H9 (cell line): ENCODE data around the gene SHISA9. TPM values are rescaled to one million over a fixed set of nuclear protein-coding genes. Genes with fewer than 3 reads are reported as not detected.

Experiments used
- DNase-seq: peaks from one replicate; pipeline ENCODE4 v3.0.0-alpha.2; 2017
- H2AFZ ChIP-seq: one replicate; pipeline ENCODE4 v1.6.1; 2013; ENCODE audit warnings: mild to moderate bottlenecking, low read length, control low read depth, moderate library complexity
- H2AK5ac ChIP-seq: 2 replicates; pipeline ENCODE4 v1.6.1; 2013; ENCODE audit warnings: low read length, control low read depth, mixed read lengths; ENCODE audit not compliant: insufficient read length
- H2BK120ac ChIP-seq: one replicate; pipeline ENCODE4 v1.6.1; 2013; ENCODE audit warnings: low read depth, mild to moderate bottlenecking, low read length, control low read depth, inconsistent platforms; ENCODE audit not compliant: poor library complexity, severe bottlenecking
- H2BK12ac ChIP-seq: 2 replicates; pipeline ENCODE4 v1.6.1; 2013; ENCODE audit warnings: low read length, control low read depth, mixed read lengths, low read depth; ENCODE audit not compliant: insufficient read length
- H2BK15ac ChIP-seq: 2 replicates; pipeline ENCODE4 v1.6.1; 2013; ENCODE audit warnings: low read depth, low read length, control low read depth
- H2BK20ac ChIP-seq: one replicate; pipeline ENCODE4 v1.6.1; 2013; ENCODE audit warnings: low read depth, mild to moderate bottlenecking, low read length, control low read depth, inconsistent platforms; ENCODE audit not compliant: poor library complexity, severe bottlenecking
- H2BK5ac ChIP-seq: 2 replicates; pipeline ENCODE4 v1.6.1; 2013; ENCODE audit warnings: low read length, control low read depth, mixed read lengths; ENCODE audit not compliant: insufficient read length
- H3K14ac ChIP-seq: 2 replicates; pipeline ENCODE4 v1.6.1; 2013; ENCODE audit warnings: low read length, control low read depth; ENCODE audit not compliant: insufficient read depth
- H3K18ac ChIP-seq: 2 replicates; pipeline ENCODE4 v1.6.1; 2013; ENCODE audit warnings: low read depth, mild to moderate bottlenecking, mixed read lengths, low read length, control low read depth; ENCODE audit not compliant: insufficient read length
- H3K23ac ChIP-seq: 2 replicates; pipeline ENCODE4 v1.6.1; 2013; ENCODE audit warnings: low read length, control low read depth, mixed read lengths, low read depth; ENCODE audit not compliant: insufficient read length
- H3K23me2 ChIP-seq: 2 replicates; pipeline ENCODE4 v1.6.1; 2013; ENCODE audit warnings: low read depth, mild to moderate bottlenecking, mixed read lengths, low read length, control low read depth; ENCODE audit not compliant: insufficient read length, poor library complexity, severe bottlenecking
- H3K27ac ChIP-seq: 2 replicates; pipeline ENCODE4 v1.5.1; 2013; ENCODE audit warnings: low read length, control low read depth, mixed read lengths, low read depth; ENCODE audit not compliant: insufficient read length
- H3K27me3 ChIP-seq: 2 replicates; pipeline ENCODE4 v1.6.1; 2013; ENCODE audit warnings: low read length, control low read depth, inconsistent platforms; ENCODE audit not compliant: insufficient read depth
- H3K4ac ChIP-seq: 2 replicates; pipeline ENCODE4 v1.6.1; 2013; ENCODE audit warnings: low read depth, mild to moderate bottlenecking, control low read depth, inconsistent platforms, low read length, moderate library complexity
- H3K4me1 ChIP-seq: 2 replicates; pipeline ENCODE4 v1.6.1; 2013; ENCODE audit warnings: low read length, control low read depth, inconsistent platforms; ENCODE audit not compliant: insufficient read depth
- H3K4me2 ChIP-seq: 2 replicates; pipeline ENCODE4 v1.6.1; 2013; ENCODE audit warnings: low read length, control low read depth, mixed read lengths; ENCODE audit not compliant: insufficient read length, insufficient read depth
- H3K56ac ChIP-seq: 2 replicates; pipeline ENCODE4 v1.6.1; 2013; ENCODE audit warnings: low read depth, mild to moderate bottlenecking, mixed read lengths, low read length, control low read depth; ENCODE audit not compliant: insufficient read length
- H3K79me1 ChIP-seq: 2 replicates; pipeline ENCODE4 v1.6.1; 2013; ENCODE audit warnings: low read depth, mild to moderate bottlenecking, moderate library complexity, low read length, control low read depth, inconsistent platforms; ENCODE audit not compliant: insufficient read depth, poor library complexity, severe bottlenecking
- H3K79me2 ChIP-seq: 2 replicates; pipeline ENCODE4 v1.6.1; 2013; ENCODE audit warnings: low read length, control low read depth, inconsistent platforms; ENCODE audit not compliant: insufficient read depth
- H3K9ac ChIP-seq: 2 replicates; pipeline ENCODE4 v1.6.1; 2013; ENCODE audit warnings: low read length, control low read depth, mixed read lengths; ENCODE audit not compliant: insufficient read length; ENCODE audit errors: extremely low read depth
- H3K9me3 ChIP-seq: one replicate; pipeline ENCODE4 v1.6.1; 2013; ENCODE audit warnings: low read depth, low read length, inconsistent platforms; ENCODE audit not compliant: control insufficient read depth
- H3T11ph ChIP-seq: one replicate; pipeline ENCODE4 v1.6.1; 2013; ENCODE audit warnings: mild to moderate bottlenecking, low read length, control low read depth, inconsistent platforms
- H4K20me1 ChIP-seq: one replicate; pipeline ENCODE4 v1.6.1; 2013; ENCODE audit not compliant: control insufficient read depth, insufficient read length, insufficient read depth
- H4K5ac ChIP-seq: 2 replicates; pipeline ENCODE4 v1.6.1; 2013; ENCODE audit warnings: low read depth, mild to moderate bottlenecking, mixed read lengths, low read length, control low read depth; ENCODE audit not compliant: insufficient read length
- H4K8ac ChIP-seq: replicated peaks from 2 replicates; pipeline ENCODE4 v1.6.1; 2013; ENCODE audit warnings: low read length, control low read depth, mixed read lengths, low read depth; ENCODE audit not compliant: insufficient read length
- H4K91ac ChIP-seq: 2 replicates; pipeline ENCODE4 v1.6.1; 2013; ENCODE audit warnings: low read depth, mild to moderate bottlenecking, moderate library complexity, mixed read lengths, low read length, control low read depth; ENCODE audit not compliant: insufficient read length
- H3K27ac Mint-ChIP-seq, 3 experiments: 2 replicates in 2 of 3; 3 replicates in 1 of 3; pipeline ENCODE4 v1.8.0; 2020 to 2021; ENCODE audit warnings: mixed read lengths in 3 of 3, mild to moderate bottlenecking in 1 of 3, moderate library complexity in 1 of 3
- H3K27me3 Mint-ChIP-seq: 2 replicates; pipeline ENCODE4 v1.8.0; 2021; ENCODE audit warnings: low read depth, mild to moderate bottlenecking, moderate library complexity, mixed read lengths
- H3K36me3 Mint-ChIP-seq, 3 experiments: 2 replicates in 2 of 3; 3 replicates in 1 of 3; pipeline ENCODE4 v1.8.0; 2020 to 2021; ENCODE audit warnings: low read depth in 3 of 3, mixed read lengths in 3 of 3; ENCODE audit not compliant: insufficient read depth in 1 of 3
- H3K4me1 Mint-ChIP-seq, 2 experiments: 2 replicates each; pipeline ENCODE4 v1.8.0; 2020; ENCODE audit warnings: mixed read lengths in 2 of 2
- H3K4me3 Mint-ChIP-seq, 2 experiments: 2 replicates in 1 of 2; 3 replicates in 1 of 2; pipeline ENCODE4 v1.8.0; 2020 to 2021; ENCODE audit warnings: mild to moderate bottlenecking in 2 of 2, mixed read lengths in 2 of 2, moderate library complexity in 1 of 2
- H3K9me3 Mint-ChIP-seq, 2 experiments: 2 replicates in 1 of 2; 3 replicates in 1 of 2; pipeline ENCODE4 v1.8.0; 2020; ENCODE audit warnings: mild to moderate bottlenecking in 2 of 2, mixed read lengths in 2 of 2, moderate library complexity in 1 of 2
- total RNA-seq: library from RNA; stranded (reverse); gene quantifications from 2 replicates; pipeline ENCODE4 v1.2.1, GENCODE V29; 2021
- TF ChIP-seq, protein P1 (sequence below): fragments of 200-600 bp; sonication (generic); conservative IDR thresholded peaks from 3 replicates; pipeline ENCODE4 v1.8.0; 2021; ENCODE audit warnings: antibody characterized with exemption, mild to moderate bottlenecking

SHISA9 gene
- total RNA-seq, 1 experiment from 2014 or later: 7.0 TPM

DNA sequence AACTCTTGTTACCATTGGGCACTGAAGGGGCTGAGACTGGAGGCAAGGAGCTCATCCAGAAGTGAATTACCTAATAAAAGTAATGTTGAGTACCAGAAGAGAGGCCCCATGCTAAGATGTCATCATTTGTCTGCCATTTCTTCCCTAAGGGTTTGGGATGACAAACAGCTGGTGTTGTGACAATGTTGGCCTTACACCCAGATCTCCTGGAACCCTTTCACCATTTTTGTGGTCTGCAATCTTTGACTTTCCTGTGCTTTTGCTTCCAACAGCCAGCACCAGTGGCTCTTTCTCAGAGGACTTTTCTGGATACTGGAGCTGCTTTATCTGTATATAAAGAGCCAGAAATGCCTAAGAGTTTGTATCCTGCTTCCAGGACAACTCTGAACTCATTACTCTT, 84.1 kb downstream of the SHISA9 start:
- Histone ChIP-seq H4K20me1 (no peaks in the 10 kb centered on the region), H3K18ac (no peak overlapping the region), H3K9me3 (no peaks in the 10 kb centered on the region), H3K9ac (no peak overlapping the region), H3K4ac (no peak overlapping the region), H2BK120ac (no peak overlapping the region), H3K56ac (no peak overlapping the region), H3K23me2 (no peaks in the 10 kb centered on the region), H3K27ac (no peak overlapping the region), H4K8ac (no peak overlapping the region), H3T11ph (no peak overlapping the region), H3K4me2 (no peak overlapping the region), H2BK12ac (no peak overlapping the region), H3K14ac (no peak overlapping the region), H3K79me2 (no peaks in the 10 kb centered on the region), H3K27me3 (no peaks in the 10 kb centered on the region), H3K23ac (no peak overlapping the region), H2BK15ac (no peak overlapping the region), H3K4me1 (no peaks in the 10 kb centered on the region), H2AFZ (no peak overlapping the region), H4K91ac (no peak overlapping the region), H4K5ac (no peak overlapping the region), H3K79me1 (no peaks in the 10 kb centered on the region), H2BK5ac (no peak overlapping the region), H2BK20ac (no peak overlapping the region), H2AK5ac (no peak overlapping the region)
- Mint-ChIP-seq H3K4me1 (no peaks in the 10 kb centered on the region), H3K9me3 (peaks cover 14 to 16% of the 10 kb centered on the region in 2 experiments; a peak in 3 of 5 replicates), H3K4me3 (no peak overlapping the region), H3K27ac (no peak overlapping the region), H3K27me3 (no peaks in the 10 kb centered on the region), H3K36me3 (peaks cover 0 to 24% (median 12%) of the 10 kb centered on the region in 3 experiments; a peak in 5 of 7 replicates)
- DNase-seq: no peak
- TF ChIP-seq, protein P1, sequence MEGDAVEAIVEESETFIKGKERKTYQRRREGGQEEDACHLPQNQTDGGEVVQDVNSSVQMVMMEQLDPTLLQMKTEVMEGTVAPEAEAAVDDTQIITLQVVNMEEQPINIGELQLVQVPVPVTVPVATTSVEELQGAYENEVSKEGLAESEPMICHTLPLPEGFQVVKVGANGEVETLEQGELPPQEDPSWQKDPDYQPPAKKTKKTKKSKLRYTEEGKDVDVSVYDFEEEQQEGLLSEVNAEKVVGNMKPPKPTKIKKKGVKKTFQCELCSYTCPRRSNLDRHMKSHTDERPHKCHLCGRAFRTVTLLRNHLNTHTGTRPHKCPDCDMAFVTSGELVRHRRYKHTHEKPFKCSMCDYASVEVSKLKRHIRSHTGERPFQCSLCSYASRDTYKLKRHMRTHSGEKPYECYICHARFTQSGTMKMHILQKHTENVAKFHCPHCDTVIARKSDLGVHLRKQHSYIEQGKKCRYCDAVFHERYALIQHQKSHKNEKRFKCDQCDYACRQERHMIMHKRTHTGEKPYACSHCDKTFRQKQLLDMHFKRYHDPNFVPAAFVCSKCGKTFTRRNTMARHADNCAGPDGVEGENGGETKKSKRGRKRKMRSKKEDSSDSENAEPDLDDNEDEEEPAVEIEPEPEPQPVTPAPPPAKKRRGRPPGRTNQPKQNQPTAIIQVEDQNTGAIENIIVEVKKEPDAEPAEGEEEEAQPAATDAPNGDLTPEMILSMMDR: no peak
